ENCODE measurements around the gene RPS25. TPM values are rescaled to one million over a fixed set of nuclear protein-coding genes. Genes with fewer than 3 reads are reported as not detected.

RPS25 gene
- total RNA-seq, 6 experiments from 2014 or later: 326 to 822 (median 376) TPM

GRCh38 chr11:119025978-119026766, 8.0 kb upstream of the RPS25 start:
- Histone ChIP-seq H3K36me3 (peaks cover 0 to 32% (median 15%) of the 10 kb centered on the region in 4 donors), H3K27ac (peak overlapping the region; percentile 37 to 62 (median 47)), H3K27me3 (no peaks in the 10 kb centered on the region), H3K4me3 (peak overlapping the region; percentile 66 to 96 (median 81)), H3K4me1 (peaks cover 2 to 67% (median 28%) of the 10 kb centered on the region in 4 donors), H3K9me3 (no peaks in the 10 kb centered on the region)
- ATAC-seq: peak; percentile 3 to 13 (median 7)
- WGBS (ENCODE audit: insufficient coverage, low coverage, low lambda C conversion rate, missing lambda C conversion rate): 20% methylated on average over 4 of the region's 16 CpGs
- TF ChIP-seq CTCF (IDR thresholded peaks at IDR 0.05): no peak
- peak; percentile 53 for TF ChIP-seq POLR2A (IDR thresholded peaks at IDR 0.05)
- intact Hi-C loops (cut with DNase I): no loop called here
- peak; percentile 60 to 89 (median 85) for DNase-seq

GRCh38 chr11:119025541-119025940, 7.4 kb upstream of the RPS25 start:
- Histone ChIP-seq H3K27ac (peak overlapping the region; percentile 37 to 62 (median 47)), H3K9me3 (no peaks in the 10 kb centered on the region), H3K27me3 (no peaks in the 10 kb centered on the region), H3K4me1 (peaks cover 0 to 73% (median 30%) of the 10 kb centered on the region in 4 donors), H3K36me3 (peaks cover 0 to 32% (median 15%) of the 10 kb centered on the region in 4 donors), H3K4me3 (peak overlapping the region in 2 of 3 donors; percentile 81 to 96)
- TF ChIP-seq CTCF (IDR thresholded peaks at IDR 0.05) (no peak), POLR2A (IDR thresholded peaks at IDR 0.05) (no peak)
- ATAC-seq (no peak), DNase-seq (no peak)
- intact Hi-C loops (cut with DNase I): no loop called here
- WGBS (ENCODE audit: insufficient coverage, low coverage, low lambda C conversion rate, missing lambda C conversion rate): 46% methylated on average over 3 of the region's 5 CpGs

GRCh38 chr11:119025099-119025473, 6.9 kb upstream of the RPS25 start:
- peak overlapping the region in 1 of 3 donors; percentile 81 for H3K4me3 ChIP-seq
- DNase-seq: peak in 2 of 3 donors; percentile 37 to 42
- H3K36me3 ChIP-seq: peaks cover 0 to 32% (median 15%) of the 10 kb centered on the region in 4 donors
- peak overlapping the region; percentile 37 to 62 (median 47) for H3K27ac ChIP-seq
- ATAC-seq: no peak
- H3K9me3 ChIP-seq: no peaks in the 10 kb centered on the region
- peak; percentile 10 for TF ChIP-seq POLR2A (IDR thresholded peaks at IDR 0.05)
- TF ChIP-seq CTCF (IDR thresholded peaks at IDR 0.05): no peak
- 18% methylated on average over 4 of the region's 5 CpGs for WGBS (ENCODE audit: insufficient coverage, low coverage, low lambda C conversion rate, missing lambda C conversion rate)
- no peaks in the 10 kb centered on the region for H3K27me3 ChIP-seq
- peaks cover 0 to 78% (median 32%) of the 10 kb centered on the region in 4 donors for H3K4me1 ChIP-seq
- intact Hi-C loops (cut with DNase I): no loop called here

GRCh38 chr11:119024430-119025098, 6.4 kb upstream of the RPS25 start:
- intact Hi-C loops (cut with DNase I): no loop called here
- ATAC-seq: peak in 2 of 4 donors; percentile 4 to 14
- no peaks in the 10 kb centered on the region for H3K9me3 ChIP-seq
- peak in 2 of 3 donors; percentile 48 to 56 for DNase-seq
- peaks cover 0 to 77% (median 32%) of the 10 kb centered on the region in 4 donors for H3K4me1 ChIP-seq
- TF ChIP-seq POLR2A (IDR thresholded peaks at IDR 0.05) (peak; percentile 17), CTCF (IDR thresholded peaks at IDR 0.05) (no peak)
- WGBS (ENCODE audit: insufficient coverage, low coverage, low lambda C conversion rate, missing lambda C conversion rate): 17% methylated on average over 11 of the region's 15 CpGs
- no peaks in the 10 kb centered on the region for H3K27me3 ChIP-seq
- peak overlapping the region in 1 of 3 donors; percentile 0 for H3K4me3 ChIP-seq
- H3K27ac ChIP-seq: peak overlapping the region; percentile 37 to 62 (median 47)
- peaks cover 0 to 32% (median 15%) of the 10 kb centered on the region in 4 donors for H3K36me3 ChIP-seq

Data from right lobe of liver (tissue), 6 donors.